D721Med (cell line): ENCODE data around the gene GAMT.

Experiments used
- DNase-seq: peaks from one replicate; pipeline ENCODE4 v3.0.0; 2011; ENCODE audit warnings: low spot score; ENCODE audit not compliant: insufficient read length
- FAIRE-seq: peaks from 2 replicates; lab custom pipeline; 2011; peaks lifted over from hg19 to GRCh38; lab: Jason Lieb, UNC
- TF ChIP-seq, protein P1 (sequence below): IDR thresholded peaks from 2 replicates; pipeline ENCODE4 v1.5.1; 2012; ENCODE audit warnings: mild to moderate bottlenecking, control low read depth; ENCODE audit not compliant: insufficient read depth; ENCODE audit errors: missing control alignments

Gene GAMT

DNA sequence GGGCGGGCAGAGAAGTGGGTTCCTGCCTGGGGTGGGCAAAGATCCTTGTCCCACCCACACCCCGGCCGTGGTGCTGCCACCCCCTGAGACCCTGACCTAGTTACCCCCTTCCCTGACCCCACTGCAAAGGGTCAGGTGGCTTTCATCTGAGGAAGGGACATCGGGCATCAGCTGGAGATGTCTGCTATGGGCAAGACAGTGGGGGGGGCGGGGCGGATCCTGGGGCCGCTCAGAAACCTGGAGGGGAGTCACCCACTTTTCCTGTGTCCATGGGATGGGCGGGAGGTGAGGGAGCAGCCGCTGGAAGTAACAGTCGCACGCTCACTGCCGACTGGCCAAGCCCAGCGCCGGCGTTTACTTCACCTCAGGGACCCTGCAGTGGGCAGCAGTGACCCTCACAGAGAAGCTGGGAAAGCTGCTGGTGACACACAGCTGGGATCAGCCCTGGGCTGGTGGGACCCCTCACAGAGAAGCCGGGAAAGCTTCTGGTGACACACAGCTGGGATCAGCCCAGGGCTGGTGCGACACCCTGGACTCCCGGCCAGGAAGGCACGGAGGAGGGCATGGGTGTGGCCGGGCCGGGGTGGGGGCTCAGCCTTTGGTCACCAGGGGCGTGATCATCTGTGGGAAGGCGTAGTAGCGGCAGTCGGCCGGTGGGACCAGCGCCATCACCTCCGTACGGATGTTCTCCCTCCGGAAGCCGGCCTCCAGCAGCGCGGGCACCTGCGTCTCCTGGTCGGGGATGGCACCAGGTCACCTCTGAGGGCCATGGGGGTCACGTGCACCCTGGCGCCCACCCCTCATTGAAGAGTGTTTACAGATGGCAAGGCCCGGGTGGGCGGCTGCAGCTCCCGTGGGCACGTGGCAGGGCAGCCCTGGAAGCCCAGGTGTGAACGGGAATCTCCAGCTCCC lies 4.3 kb downstream of the GAMT start:
- FAIRE-seq (no peak), DNase-seq (no peak)
- TF ChIP-seq, protein P1, sequence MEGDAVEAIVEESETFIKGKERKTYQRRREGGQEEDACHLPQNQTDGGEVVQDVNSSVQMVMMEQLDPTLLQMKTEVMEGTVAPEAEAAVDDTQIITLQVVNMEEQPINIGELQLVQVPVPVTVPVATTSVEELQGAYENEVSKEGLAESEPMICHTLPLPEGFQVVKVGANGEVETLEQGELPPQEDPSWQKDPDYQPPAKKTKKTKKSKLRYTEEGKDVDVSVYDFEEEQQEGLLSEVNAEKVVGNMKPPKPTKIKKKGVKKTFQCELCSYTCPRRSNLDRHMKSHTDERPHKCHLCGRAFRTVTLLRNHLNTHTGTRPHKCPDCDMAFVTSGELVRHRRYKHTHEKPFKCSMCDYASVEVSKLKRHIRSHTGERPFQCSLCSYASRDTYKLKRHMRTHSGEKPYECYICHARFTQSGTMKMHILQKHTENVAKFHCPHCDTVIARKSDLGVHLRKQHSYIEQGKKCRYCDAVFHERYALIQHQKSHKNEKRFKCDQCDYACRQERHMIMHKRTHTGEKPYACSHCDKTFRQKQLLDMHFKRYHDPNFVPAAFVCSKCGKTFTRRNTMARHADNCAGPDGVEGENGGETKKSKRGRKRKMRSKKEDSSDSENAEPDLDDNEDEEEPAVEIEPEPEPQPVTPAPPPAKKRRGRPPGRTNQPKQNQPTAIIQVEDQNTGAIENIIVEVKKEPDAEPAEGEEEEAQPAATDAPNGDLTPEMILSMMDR, result no peak

DNA sequence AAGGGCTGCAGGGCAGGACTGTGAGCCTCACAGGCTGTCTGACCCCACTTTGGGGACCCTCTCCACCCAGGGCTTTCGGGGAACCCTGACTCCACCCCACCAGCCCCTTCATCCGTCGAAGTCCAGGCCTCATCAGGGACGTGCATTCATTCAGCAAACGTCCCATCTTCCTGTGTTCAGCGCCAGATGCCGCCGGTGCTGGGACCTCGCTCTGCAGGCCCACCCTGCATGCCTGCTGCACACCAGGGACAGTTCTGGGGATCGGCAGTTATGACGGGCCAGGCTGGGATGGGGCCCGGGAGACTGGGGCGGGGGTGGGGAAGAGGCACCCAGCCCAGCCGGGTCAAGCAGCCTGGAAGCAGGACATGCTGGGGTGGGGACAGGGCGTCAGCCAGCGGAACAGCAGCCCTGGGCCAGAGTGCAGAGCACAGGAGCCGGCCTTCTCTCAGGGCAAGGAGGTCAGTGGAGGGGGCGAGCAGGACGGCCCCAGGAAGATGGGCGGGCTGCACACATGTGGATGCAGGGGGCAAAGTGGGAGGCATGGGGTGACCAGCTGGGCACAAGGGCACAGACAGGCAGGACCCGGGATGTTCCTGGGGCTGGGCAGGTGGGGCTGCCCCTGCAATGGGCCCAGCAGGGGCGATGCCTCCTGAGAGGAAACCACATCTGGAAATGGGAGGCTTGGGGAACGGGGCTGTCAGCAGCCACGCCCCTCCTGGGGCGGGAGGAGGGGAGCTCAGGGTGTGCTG lies 5.1 kb downstream of the GAMT start:
- FAIRE-seq (no peak), DNase-seq (no peak)
- TF ChIP-seq, protein P1, result no peak

DNA sequence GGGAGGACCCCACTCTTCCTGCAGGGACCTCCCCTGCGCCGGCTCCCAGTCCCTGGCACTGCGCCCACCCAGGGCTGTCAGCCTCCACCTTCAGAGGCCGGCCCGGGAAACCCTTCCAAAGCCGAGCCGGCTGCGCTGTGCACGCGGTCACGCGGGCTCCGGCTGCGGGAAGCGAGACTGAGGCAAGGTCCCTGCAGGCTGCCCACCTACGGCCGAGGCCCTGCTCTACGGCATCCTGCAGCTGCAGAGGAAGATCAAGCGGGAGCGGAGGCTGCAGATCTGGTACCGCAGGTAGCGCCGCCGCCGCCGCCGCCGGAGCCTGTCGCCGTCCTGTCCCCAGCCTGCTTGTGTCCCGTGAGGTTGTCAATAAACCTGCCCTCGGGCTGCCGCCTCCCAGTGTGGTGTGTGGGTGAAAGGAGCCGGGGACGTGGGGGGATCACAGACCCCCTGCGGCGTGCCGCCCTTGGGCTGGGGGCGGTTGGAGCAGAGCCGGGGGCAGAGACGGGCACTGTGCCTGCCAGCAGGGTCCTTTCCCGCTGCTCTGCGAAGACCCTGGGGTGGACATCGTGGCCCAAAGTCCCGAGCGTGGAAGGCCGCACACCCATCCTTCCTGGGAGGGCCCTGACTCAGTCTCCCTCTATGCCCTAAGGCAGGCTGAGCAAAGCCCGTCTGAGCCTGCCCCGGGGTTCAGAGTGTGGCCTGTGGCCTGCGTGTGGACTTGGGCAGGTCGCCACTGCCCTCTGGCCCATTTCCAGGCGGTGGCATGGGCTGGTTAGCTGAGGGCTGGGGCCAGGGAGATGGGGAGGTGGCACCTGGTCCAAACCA lies 5.9 kb downstream of the GAMT start:
- FAIRE-seq (no peak), DNase-seq (no peak)

DNA sequence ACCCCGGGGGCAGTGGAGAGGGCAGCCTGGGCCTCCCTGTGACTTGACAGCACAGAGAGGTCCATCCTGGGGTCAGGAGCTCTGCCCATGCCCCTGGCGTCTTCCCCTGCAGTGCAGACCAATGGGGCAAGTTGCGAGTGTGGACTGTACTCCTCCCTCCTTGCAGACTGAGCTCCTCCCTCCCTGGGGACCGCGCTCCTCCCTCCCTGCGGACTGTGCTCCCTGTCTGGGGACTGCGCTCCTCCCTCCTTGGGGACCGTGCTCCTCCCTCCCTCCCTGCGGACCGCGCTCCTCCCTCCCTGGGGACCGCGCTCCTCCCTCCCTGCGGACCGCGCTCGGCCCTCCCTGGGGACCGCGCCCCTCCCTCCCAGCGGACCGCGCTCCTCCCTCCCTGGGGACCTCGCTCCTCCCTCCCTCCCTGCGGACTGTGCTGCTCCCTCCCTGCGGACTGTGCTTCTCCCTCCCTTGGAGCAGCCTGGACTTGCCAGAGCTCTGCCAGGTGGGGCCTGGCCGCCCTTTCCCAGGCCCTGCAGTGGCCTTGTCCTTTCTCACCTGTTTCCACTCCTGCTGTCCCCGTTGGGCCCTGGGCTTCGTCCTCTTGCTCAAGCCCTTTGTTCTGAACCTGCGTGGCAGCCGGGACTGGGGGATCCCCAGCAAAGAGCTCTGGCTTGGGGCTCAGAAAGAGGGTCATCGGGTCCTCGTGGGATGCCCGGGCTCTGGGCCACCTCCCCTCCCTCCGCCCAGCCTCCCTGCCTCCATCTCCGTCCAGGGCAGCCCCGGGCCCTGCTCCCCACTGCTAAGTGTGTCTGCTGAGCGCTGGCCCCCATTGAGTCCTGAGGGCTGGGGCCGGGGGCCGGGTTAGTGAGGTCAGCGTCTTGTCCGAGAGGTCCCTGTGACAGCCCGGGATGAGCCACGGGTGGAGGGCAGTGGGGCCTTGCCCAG lies 6.8 kb downstream of the GAMT start:
- no peak for FAIRE-seq
- TF ChIP-seq, protein P1, result no peak
- no peak for DNase-seq

More for the DNA sequence above, 5.9 kb downstream of the GAMT start:
- TF ChIP-seq, protein P1, result no peak

DNA sequence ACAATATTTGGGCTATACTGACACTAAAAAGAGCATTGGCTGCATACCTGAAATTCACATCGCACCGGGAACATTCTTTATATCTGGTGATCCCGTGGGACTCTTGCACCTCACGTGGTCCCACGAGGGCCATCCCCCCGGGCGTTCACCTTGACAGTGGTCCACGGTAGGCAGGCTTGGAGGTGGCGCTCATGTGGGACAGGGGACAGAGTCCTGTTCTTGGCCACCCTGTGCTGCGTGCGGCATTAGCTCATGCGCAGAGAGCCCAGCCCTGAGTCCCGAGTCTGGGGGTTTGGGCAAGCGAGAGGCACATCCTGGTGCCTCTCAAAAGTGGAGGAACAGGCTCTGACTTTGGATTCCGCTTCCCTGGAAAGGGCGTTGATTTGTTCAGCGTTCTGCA lies 7.5 kb downstream of the GAMT start:
- FAIRE-seq, result no peak

More for the DNA sequence above, 7.5 kb downstream of the GAMT start:
- TF ChIP-seq, protein P1, result no peak
- DNase-seq, result no peak
